HUES6 (cell line): Measurements from ENCODE around the gene LIX1.

Experiments used
- H3K27ac ChIP-seq: 2 replicates; pipeline ENCODE4 v1.7.0; 2013; ENCODE audit warnings: low read depth, mild to moderate bottlenecking, low read length, inconsistent platforms
- H3K27me3 ChIP-seq: 2 replicates; pipeline ENCODE4 v1.6.1; 2013; ENCODE audit warnings: low read length; ENCODE audit not compliant: control insufficient read depth, insufficient read depth
- H3K36me3 ChIP-seq: 2 replicates; pipeline ENCODE4 v1.6.1; 2013; ENCODE audit warnings: low read length; ENCODE audit not compliant: control insufficient read depth, insufficient read depth
- H3K4me1 ChIP-seq: 2 replicates; pipeline ENCODE4 v1.6.1; 2013; ENCODE audit warnings: low read length; ENCODE audit not compliant: control insufficient read depth, insufficient read depth
- H3K4me3 ChIP-seq: 2 replicates; pipeline ENCODE4 v1.5.1; 2013; ENCODE audit warnings: low read depth, low read length
- H3K9ac ChIP-seq: one replicate; pipeline ENCODE4 v1.6.1; 2013; ENCODE audit warnings: mild to moderate bottlenecking, low read length
- H3K9me3 ChIP-seq: 2 replicates; pipeline ENCODE4 v1.6.1; 2013; ENCODE audit warnings: low read depth, low read length; ENCODE audit not compliant: control insufficient read depth, insufficient read depth

LIX1 gene

GRCh38 chr5:97075649-97076048 is 66.8 kb downstream of the LIX1 start:
- Histone ChIP-seq H3K4me3 (no peak overlapping the region), H3K9me3 (no peaks in the 10 kb centered on the region), H3K9ac (no peak overlapping the region), H3K27ac (no peak overlapping the region), H3K4me1 (no peaks in the 10 kb centered on the region), H3K36me3 (no peaks in the 10 kb centered on the region), H3K27me3 (no peaks in the 10 kb centered on the region)

- Histone ChIP-seq H3K4me1 (no peaks in the 10 kb centered on the region), H3K4me3 (no peak overlapping the region), H3K9me3 (no peaks in the 10 kb centered on the region), H3K27ac (no peak overlapping the region), H3K9ac (no peak overlapping the region), H3K36me3 (no peaks in the 10 kb centered on the region), H3K27me3 (no peaks in the 10 kb centered on the region)
Measured at GRCh38 chr5:97074859-97075489, 67.4 kb downstream of the LIX1 start.

- Histone ChIP-seq H3K4me3 (no peak overlapping the region), H3K9ac (no peak overlapping the region), H3K4me1 (no peaks in the 10 kb centered on the region), H3K27me3 (no peaks in the 10 kb centered on the region), H3K36me3 (no peaks in the 10 kb centered on the region), H3K9me3 (no peaks in the 10 kb centered on the region), H3K27ac (no peak overlapping the region)
Measured at GRCh38 chr5:97073420-97073819, 69.0 kb downstream of the LIX1 start.

GRCh38 chr5:97072696-97073095 is 69.7 kb downstream of the LIX1 start:
- no peak overlapping the region for H3K9ac ChIP-seq
- H3K36me3 ChIP-seq = no peaks in the 10 kb centered on the region
- H3K27ac ChIP-seq = no peak overlapping the region
- H3K27me3 ChIP-seq = no peaks in the 10 kb centered on the region
- no peaks in the 10 kb centered on the region for H3K4me1 ChIP-seq
- H3K9me3 ChIP-seq = no peaks in the 10 kb centered on the region
- no peak overlapping the region for H3K4me3 ChIP-seq

GRCh38 chr5:97071993-97072392 is 70.4 kb downstream of the LIX1 start:
- Histone ChIP-seq H3K9ac (no peak overlapping the region), H3K36me3 (no peaks in the 10 kb centered on the region), H3K4me1 (no peaks in the 10 kb centered on the region), H3K27ac (no peak overlapping the region), H3K9me3 (no peaks in the 10 kb centered on the region), H3K4me3 (no peak overlapping the region), H3K27me3 (no peaks in the 10 kb centered on the region)

- Histone ChIP-seq H3K27me3 (no peaks in the 10 kb centered on the region), H3K4me3 (no peak overlapping the region), H3K4me1 (no peaks in the 10 kb centered on the region), H3K9ac (no peak overlapping the region), H3K36me3 (no peaks in the 10 kb centered on the region), H3K9me3 (no peaks in the 10 kb centered on the region), H3K27ac (no peak overlapping the region)
Measured at GRCh38 chr5:97071101-97071500, 71.3 kb downstream of the LIX1 start.

- peaks cover 5% of the 10 kb centered on the region for H3K4me1 ChIP-seq
- H3K9ac ChIP-seq = no peak overlapping the region
- H3K4me3 ChIP-seq = no peak overlapping the region
- H3K9me3 ChIP-seq = no peaks in the 10 kb centered on the region
- H3K27me3 ChIP-seq = no peaks in the 10 kb centered on the region
- H3K36me3 ChIP-seq = no peaks in the 10 kb centered on the region
- H3K27ac ChIP-seq = no peak overlapping the region
Measured at GRCh38 chr5:97070234-97070633, 72.2 kb downstream of the LIX1 start.

- Histone ChIP-seq H3K9ac (no peak overlapping the region), H3K36me3 (no peaks in the 10 kb centered on the region), H3K27ac (no peak overlapping the region), H3K27me3 (no peaks in the 10 kb centered on the region), H3K4me3 (no peak overlapping the region), H3K9me3 (no peaks in the 10 kb centered on the region), H3K4me1 (peaks cover 7% of the 10 kb centered on the region)
Measured at GRCh38 chr5:97067296-97067850, 75.0 kb downstream of the LIX1 start.

GRCh38 chr5:97065475-97065874 is 76.9 kb downstream of the LIX1 start:
- Histone ChIP-seq H3K36me3 (no peaks in the 10 kb centered on the region), H3K4me1 (peaks cover 7% of the 10 kb centered on the region), H3K27me3 (no peaks in the 10 kb centered on the region), H3K27ac (no peak overlapping the region), H3K9me3 (no peaks in the 10 kb centered on the region), H3K4me3 (no peak overlapping the region), H3K9ac (no peak overlapping the region)

- Histone ChIP-seq H3K9ac (no peak overlapping the region), H3K27me3 (no peaks in the 10 kb centered on the region), H3K27ac (no peak overlapping the region), H3K36me3 (no peaks in the 10 kb centered on the region), H3K9me3 (no peaks in the 10 kb centered on the region; the same call in 1 of the 2 replicates), H3K4me1 (peaks cover 7% of the 10 kb centered on the region), H3K4me3 (no peak overlapping the region)
Measured at GRCh38 chr5:97063251-97063650, 79.2 kb downstream of the LIX1 start.

GRCh38 chr5:97062046-97062445 is 80.4 kb downstream of the LIX1 start:
- Histone ChIP-seq H3K4me3 (no peak overlapping the region), H3K9ac (no peak overlapping the region), H3K4me1 (peaks cover 7% of the 10 kb centered on the region), H3K27ac (no peak overlapping the region), H3K36me3 (no peaks in the 10 kb centered on the region), H3K27me3 (no peaks in the 10 kb centered on the region), H3K9me3 (no peaks in the 10 kb centered on the region; the same call in 1 of the 2 replicates)
